MM.1S (cell line): ENCODE results near the gene MYO16.

ENCODE experiments used
- EZH2 ChIP-seq: fragments of 300-600 bp; sonication (generic); optimal IDR thresholded peaks from 2 replicates; pipeline ENCODE3; 2017; ENCODE audit warnings: low read depth, mild to moderate bottlenecking, antibody characterized with exemption, low read length, mixed read lengths
- EZH2phosphoT487 ChIP-seq: fragments of 300-600 bp; sonication (generic); IDR thresholded peaks from 2 replicates; pipeline ENCODE4 v1.6.1; 2018; ENCODE audit warnings: antibody characterized with exemption, low read length
- TF ChIP-seq, protein P1 (sequence below): fragments of 300-600 bp; sonication (generic); IDR thresholded peaks from 2 replicates; pipeline ENCODE4 v1.5.1; 2016; ENCODE audit warnings: antibody characterized with exemption, low read length, mixed read lengths

GRCh38 chr13:108919036-108919907 lies 289.9 kb downstream of the MYO16 start:
- TF ChIP-seq, protein P1, sequence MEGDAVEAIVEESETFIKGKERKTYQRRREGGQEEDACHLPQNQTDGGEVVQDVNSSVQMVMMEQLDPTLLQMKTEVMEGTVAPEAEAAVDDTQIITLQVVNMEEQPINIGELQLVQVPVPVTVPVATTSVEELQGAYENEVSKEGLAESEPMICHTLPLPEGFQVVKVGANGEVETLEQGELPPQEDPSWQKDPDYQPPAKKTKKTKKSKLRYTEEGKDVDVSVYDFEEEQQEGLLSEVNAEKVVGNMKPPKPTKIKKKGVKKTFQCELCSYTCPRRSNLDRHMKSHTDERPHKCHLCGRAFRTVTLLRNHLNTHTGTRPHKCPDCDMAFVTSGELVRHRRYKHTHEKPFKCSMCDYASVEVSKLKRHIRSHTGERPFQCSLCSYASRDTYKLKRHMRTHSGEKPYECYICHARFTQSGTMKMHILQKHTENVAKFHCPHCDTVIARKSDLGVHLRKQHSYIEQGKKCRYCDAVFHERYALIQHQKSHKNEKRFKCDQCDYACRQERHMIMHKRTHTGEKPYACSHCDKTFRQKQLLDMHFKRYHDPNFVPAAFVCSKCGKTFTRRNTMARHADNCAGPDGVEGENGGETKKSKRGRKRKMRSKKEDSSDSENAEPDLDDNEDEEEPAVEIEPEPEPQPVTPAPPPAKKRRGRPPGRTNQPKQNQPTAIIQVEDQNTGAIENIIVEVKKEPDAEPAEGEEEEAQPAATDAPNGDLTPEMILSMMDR = no peak
- TF ChIP-seq EZH2 (no peak), EZH2phosphoT487 (no peak)
